Endothelial cell (in vitro differentiated cells): ENCODE measurements around the gene SEC22A. TPM values are rescaled to one million over a fixed set of nuclear protein-coding genes. Genes with fewer than 3 reads are reported as not detected.

ENCODE experiments used
- DNase-seq: peaks from one replicate; pipeline ENCODE4 v3.0.0; 2021; ENCODE audit warnings: low spot score
- H3K27ac Mint-ChIP-seq: one replicate; pipeline ENCODE4 v1.8.0; 2021; ENCODE audit warnings: mixed read lengths, inconsistent platforms; ENCODE audit not compliant: unreplicated experiment
- H3K27me3 Mint-ChIP-seq: one replicate; pipeline ENCODE4 v1.8.0; 2021; ENCODE audit warnings: mild to moderate bottlenecking, moderate library complexity, mixed read lengths, inconsistent platforms; ENCODE audit not compliant: unreplicated experiment
- H3K36me3 Mint-ChIP-seq: one replicate; pipeline ENCODE4 v1.8.0; 2021; ENCODE audit warnings: mild to moderate bottlenecking, low read depth, mixed read lengths, inconsistent platforms; ENCODE audit not compliant: unreplicated experiment
- H3K4me1 Mint-ChIP-seq: one replicate; pipeline ENCODE4 v1.8.0; 2021; ENCODE audit warnings: mild to moderate bottlenecking, mixed read lengths, inconsistent platforms; ENCODE audit not compliant: unreplicated experiment
- H3K4me3 Mint-ChIP-seq: one replicate; pipeline ENCODE4 v1.8.0; 2021; ENCODE audit warnings: mild to moderate bottlenecking, mixed read lengths, inconsistent platforms; ENCODE audit not compliant: unreplicated experiment
- H3K9me3 Mint-ChIP-seq: one replicate; pipeline ENCODE4 v1.8.0; 2021; ENCODE audit warnings: mixed read lengths, inconsistent platforms; ENCODE audit not compliant: unreplicated experiment
- CTCF ChIP-seq: fragments of 200-600 bp; sonication (generic); IDR thresholded peaks from one replicate; pipeline ENCODE4 v1.5.0; 2021; ENCODE audit warnings: antibody characterized with exemption; ENCODE audit not compliant: unreplicated experiment
- total RNA-seq: library from RNA; stranded (reverse); fragmentation: NEBNext Ultra II Directional; extraction: Animal tissue kit (Norgen Biotek cat#: 25700); gene quantifications from one replicate; pipeline ENCODE4 v1.2.1, GENCODE V29; 2021; ENCODE audit not compliant: unreplicated experiment

The SEC22A gene
- total RNA-seq, 1 donor from 2014 or later = 14.9 TPM

GRCh38 chr3:123180791-123181190 is 21.0 kb upstream of the SEC22A start:
- no peaks in the 10 kb centered on the region for H3K36me3 Mint-ChIP-seq
- H3K4me1 Mint-ChIP-seq = no peaks in the 10 kb centered on the region
- no peak overlapping the region for H3K4me3 Mint-ChIP-seq
- H3K9me3 Mint-ChIP-seq = no peaks in the 10 kb centered on the region
- no peak overlapping the region for H3K27ac Mint-ChIP-seq
- no peak for DNase-seq
- no peaks in the 10 kb centered on the region for H3K27me3 Mint-ChIP-seq
- TF ChIP-seq CTCF = no peak

GRCh38 chr3:123186695-123187094 is 15.0 kb upstream of the SEC22A start:
- DNase-seq = no peak
- H3K4me1 Mint-ChIP-seq = no peaks in the 10 kb centered on the region
- no peaks in the 10 kb centered on the region for H3K36me3 Mint-ChIP-seq
- no peak overlapping the region for H3K27ac Mint-ChIP-seq
- H3K27me3 Mint-ChIP-seq = no peaks in the 10 kb centered on the region
- no peaks in the 10 kb centered on the region for H3K9me3 Mint-ChIP-seq
- H3K4me3 Mint-ChIP-seq = no peak overlapping the region
- TF ChIP-seq CTCF = no peak

GRCh38 chr3:123188058-123188457 is 13.7 kb upstream of the SEC22A start:
- H3K27ac Mint-ChIP-seq = no peak overlapping the region
- DNase-seq = no peak
- no peaks in the 10 kb centered on the region for H3K27me3 Mint-ChIP-seq
- no peaks in the 10 kb centered on the region for H3K4me1 Mint-ChIP-seq
- H3K4me3 Mint-ChIP-seq = no peak overlapping the region
- H3K36me3 Mint-ChIP-seq = no peaks in the 10 kb centered on the region
- H3K9me3 Mint-ChIP-seq = no peaks in the 10 kb centered on the region
- no peak for TF ChIP-seq CTCF

GRCh38 chr3:123193448-123194101 is 8.2 kb upstream of the SEC22A start:
- no peak for TF ChIP-seq CTCF
- no peaks in the 10 kb centered on the region for H3K36me3 Mint-ChIP-seq
- no peaks in the 10 kb centered on the region for H3K9me3 Mint-ChIP-seq
- DNase-seq = no peak
- H3K27me3 Mint-ChIP-seq = no peaks in the 10 kb centered on the region
- H3K27ac Mint-ChIP-seq = no peak overlapping the region
- H3K4me1 Mint-ChIP-seq = no peaks in the 10 kb centered on the region
- H3K4me3 Mint-ChIP-seq = no peak overlapping the region

GRCh38 chr3:123194552-123194951 is 7.2 kb upstream of the SEC22A start:
- peak; percentile 56 for DNase-seq
- no peaks in the 10 kb centered on the region for H3K27me3 Mint-ChIP-seq
- no peaks in the 10 kb centered on the region for H3K4me1 Mint-ChIP-seq
- H3K27ac Mint-ChIP-seq = no peak overlapping the region
- H3K4me3 Mint-ChIP-seq = no peak overlapping the region
- H3K9me3 Mint-ChIP-seq = no peaks in the 10 kb centered on the region
- TF ChIP-seq CTCF = no peak
- no peaks in the 10 kb centered on the region for H3K36me3 Mint-ChIP-seq
